ENCODE results near the gene KCNN1. TPM values are rescaled to one million over a fixed set of nuclear protein-coding genes. Genes with fewer than 3 reads are reported as not detected.
A peak's percentile ranks its signal among the peaks of the same experiment; 100 is the strongest.

Gene KCNN1
- total and polyA plus RNA-seq, 2 of the 4 experiments (the other 2 are of a cell fraction), result 0.09 TPM; not detected in 1

- Histone ChIP-seq H2AK9ac (replicated peaks; ENCODE audit: low read depth, low read length, poor library complexity) (no peak overlapping the region), H3K79me1 (ENCODE audit: low read depth in 1 of 2, low read length in 2 of 2) (no peaks in the 10 kb centered on the region), H3K4me2 (ENCODE audit: low read depth, low read length) (peak overlapping the region; percentile 62; the same call in 1 of the 2 replicates), H3K56ac (ENCODE audit: extremely low read depth, insufficient read depth, low read length) (no peak overlapping the region), H4K20me1 (ENCODE audit: insufficient read depth, low read length) (peaks cover 28% of the 10 kb centered on the region), H2BK20ac (ENCODE audit: low read depth, low read length) (no peak overlapping the region), H3K4me1 (ENCODE audit: control insufficient read depth, insufficient read depth, low read length) (peaks cover 5% of the 10 kb centered on the region), H3K4me3 (ENCODE audit: insufficient read depth, low read depth, low read length) (peak overlapping the region; percentile 56), H3K27ac (ENCODE audit: insufficient read depth, low read length) (no peak overlapping the region; the same call in 1 of the 2 replicates), H3K23ac (ENCODE audit: low read depth, low read length) (no peak overlapping the region), H3K18ac (ENCODE audit: low read depth, low read length) (no peak overlapping the region), H2AK5ac (ENCODE audit: low read depth, low read length) (no peak overlapping the region), H3K36me3 (ENCODE audit: control insufficient read depth, insufficient read depth, low read length) (no peaks in the 10 kb centered on the region), H3K27me3 (ENCODE audit: control insufficient read depth, insufficient read depth, low read length) (peaks cover 44% of the 10 kb centered on the region), H2BK120ac (ENCODE audit: low read depth, low read length) (no peak overlapping the region), H2BK5ac (ENCODE audit: low read depth, low read length, poor library complexity, severe bottlenecking) (no peak overlapping the region), H3K9me3 (ENCODE audit: control insufficient read depth, insufficient read depth, low read length) (no peaks in the 10 kb centered on the region), H2AFZ (replicated peaks; ENCODE audit: low read length, poor library complexity) (peak overlapping the region; percentile 90), H2BK15ac (ENCODE audit: low read depth, low read length) (no peak overlapping the region), H4K8ac (ENCODE audit: low read depth in 2 of 2, low read length in 2 of 2) (peak overlapping the region in 1 of 2 experiments; percentile 44; a peak in 2 of 4 replicates), H4K91ac (ENCODE audit: insufficient read depth, low read depth, low read length) (no peak overlapping the region), H3K9ac (ENCODE audit: low read depth, low read length) (no peak overlapping the region), H3K14ac (replicated peaks; ENCODE audit: low read depth, low read length) (no peak overlapping the region), H4K5ac (ENCODE audit: low read depth, low read length) (no peak overlapping the region), H3K4ac (ENCODE audit: low read depth, low read length) (no peak overlapping the region), H3K9me1 (ENCODE audit: insufficient read depth, low read length) (0 out of 2 replicates have a peak, but pooled peaks cover 3% of the 10 kb centered on the region)
- 0% methylated on average over 4 of the region's 92 CpGs; no CpG with 5 or more reads in 1 of the 2 experiments for WGBS, 2 experiments (ENCODE audit: extremely low coverage in 2 of 2, insufficient read length in 1 of 2)
- BruUV-seq (replicated peaks), result no TSS peak
- in situ Hi-C loops (cut with MboI; ENCODE audit: low sequenced_read_pairs) (loop anchor here (25.0 kb wide), 1 partner anchor 114 kb away; no protein-coding TSS in a partner anchor), dilution Hi-C loops (cut with HindIII; ENCODE audit: low sequenced_read_pairs, unreplicated experiment) (no loop called here), intact Hi-C loops (cut with micrococcal nuclease) (loop anchor here (2.0 kb wide), 1 partner anchor 49 kb away; no protein-coding TSS in a partner anchor)
- CTCF ChIA-PET, result no interaction called here
- ATAC-seq (ENCODE audit: low read depth) (peak; percentile 87), DNase-seq (peak; percentile 87)
- POLR2A ChIA-PET (ENCODE audit: unreplicated experiment), result interaction anchor here (0.6 kb wide), 1 partner anchor 82 kb away, joined by 15 read pairs; no protein-coding TSS in a partner anchor
- TF ChIP-seq MXI1 (IDR thresholded peaks at IDR 0.05; ENCODE audit: borderline replicate concordance, low read depth, low read length) (peak; percentile 55), USF2 (IDR thresholded peaks at IDR 0.05; ENCODE audit: low read depth, low read length) (peak; percentile 30; the same call in 1 of the 2 replicates), POLR2A (IDR thresholded peaks at IDR 0.05; ENCODE audit: low read depth, low read length) (no peak), MAZ (IDR thresholded peaks at IDR 0.05; ENCODE audit: borderline replicate concordance, low read depth, low read length) (peak; percentile 99)
Measured at GRCh38 chr19:17947815-17948513, 18.9 kb upstream of the KCNN1 start.

Measured in IMR-90 (cell line).